Astrocyte (in vitro differentiated cells and primary cell): ENCODE data around the gene MMP23B. TPM values are rescaled to one million over a fixed set of nuclear protein-coding genes. Genes with fewer than 3 reads are reported as not detected.
A peak's percentile ranks its signal among the peaks of the same experiment; 100 is the strongest.

ENCODE experiments used
- DNase-seq: peaks from one replicate; pipeline ENCODE4 v3.0.0-alpha.2; 2010; ENCODE audit warnings: low read depth
- FAIRE-seq: peaks from 2 replicates; lab custom pipeline; 2011; peaks lifted over from hg19 to GRCh38; lab: Jason Lieb, UNC
- H2AFZ ChIP-seq: 2 replicates; pipeline ENCODE4 v1.6.0; 2012; ENCODE audit warnings: low read depth, low read length, inconsistent platforms
- H3K27ac ChIP-seq: 2 replicates; pipeline ENCODE4 v1.5.1; 2011; ENCODE audit warnings: low read depth, low read length, inconsistent platforms
- H3K27me3 ChIP-seq: 2 replicates; pipeline ENCODE4 v1.6.0; 2011; ENCODE audit warnings: low read length, inconsistent platforms; ENCODE audit not compliant: insufficient read depth
- H3K36me3 ChIP-seq: 2 replicates; pipeline ENCODE4 v1.5.1; 2011; ENCODE audit warnings: low read length, inconsistent platforms; ENCODE audit not compliant: insufficient read depth
- H3K4me1 ChIP-seq: 2 replicates; pipeline ENCODE4 v1.5.1; 2011; ENCODE audit warnings: low read length, inconsistent platforms; ENCODE audit not compliant: insufficient read depth
- H3K4me2 ChIP-seq: 2 replicates; pipeline ENCODE4 v1.6.0; 2012; ENCODE audit warnings: low read length, inconsistent platforms
- H3K4me3 ChIP-seq: 2 replicates; pipeline ENCODE4 v1.5.1; 2011; ENCODE audit warnings: low read depth, mild to moderate bottlenecking, low read length, inconsistent platforms; ENCODE audit not compliant: insufficient read depth
- H3K79me2 ChIP-seq: 2 replicates; pipeline ENCODE4 v1.6.0; 2012; ENCODE audit warnings: mild to moderate bottlenecking, low read length, inconsistent platforms; ENCODE audit not compliant: insufficient read depth
- H3K9ac ChIP-seq: 2 replicates; pipeline ENCODE4 v1.6.0; 2012; ENCODE audit warnings: mild to moderate bottlenecking, low read length, inconsistent platforms
- H3K9me3 ChIP-seq: 2 replicates; pipeline ENCODE4 v1.5.1; 2012; ENCODE audit warnings: low read depth, mild to moderate bottlenecking, low read length, inconsistent platforms; ENCODE audit not compliant: insufficient read depth
- H4K20me1 ChIP-seq: 2 replicates; pipeline ENCODE4 v1.6.0; 2012; ENCODE audit warnings: low read length, inconsistent platforms; ENCODE audit not compliant: insufficient read depth
- H3K27ac Mint-ChIP-seq: one replicate; pipeline ENCODE4 v1.8.0; 2021; ENCODE audit warnings: mild to moderate bottlenecking, mixed read lengths; ENCODE audit not compliant: unreplicated experiment
- H3K27me3 Mint-ChIP-seq: one replicate; pipeline ENCODE4 v1.8.0; 2021; ENCODE audit warnings: low read depth, mixed read lengths; ENCODE audit not compliant: unreplicated experiment
- H3K36me3 Mint-ChIP-seq: one replicate; pipeline ENCODE4 v1.8.0; 2021; ENCODE audit warnings: low read depth, mixed read lengths; ENCODE audit not compliant: unreplicated experiment
- H3K4me1 Mint-ChIP-seq: one replicate; pipeline ENCODE4 v1.8.0; 2021; ENCODE audit warnings: low read depth, mixed read lengths; ENCODE audit not compliant: unreplicated experiment
- H3K4me3 Mint-ChIP-seq: one replicate; pipeline ENCODE4 v1.8.0; 2021; ENCODE audit warnings: mild to moderate bottlenecking, moderate library complexity, mixed read lengths; ENCODE audit not compliant: unreplicated experiment
- H3K9me3 Mint-ChIP-seq: one replicate; pipeline ENCODE4 v1.8.0; 2021; ENCODE audit warnings: mild to moderate bottlenecking, mixed read lengths; ENCODE audit not compliant: unreplicated experiment
- CTCF ChIP-seq: IDR thresholded peaks from 2 replicates; pipeline ENCODE4 v1.5.1; 2011; ENCODE audit warnings: low read depth, mild to moderate bottlenecking, inconsistent platforms, low read length, moderate library complexity; ENCODE audit not compliant: insufficient read depth
- EZH2 ChIP-seq: IDR thresholded peaks from 2 replicates; pipeline ENCODE4 v1.6.1; 2012; ENCODE audit warnings: mild to moderate bottlenecking, low read length, inconsistent platforms; ENCODE audit not compliant: insufficient read depth
- total RNA-seq: library from RNA; stranded (reverse); gene quantifications from 2 replicates; pipeline ENCODE4 v1.2.1, GENCODE V29; 2021

MMP23B gene
- total RNA-seq, 1 donor from 2014 or later: 40.7 TPM

GRCh38 chr1:1622010-1622787 lies 9.8 kb upstream of the MMP23B start:
- Histone ChIP-seq H3K79me2 (peaks cover 16% of the 10 kb centered on the region), H3K27ac (no peak overlapping the region), H2AFZ (no peak overlapping the region), H3K4me3 (no peak overlapping the region), H3K9ac (no peak overlapping the region), H4K20me1 (peaks cover 60% of the 10 kb centered on the region), H3K27me3 (no peaks in the 10 kb centered on the region), H3K36me3 (peaks cover 3% of the 10 kb centered on the region), H3K4me2 (no peak overlapping the region), H3K4me1 (peaks cover 9% of the 10 kb centered on the region), H3K9me3 (no peaks in the 10 kb centered on the region)
- no peak overlapping the region for H3K4me3 Mint-ChIP-seq
- no peaks in the 10 kb centered on the region for H3K9me3 Mint-ChIP-seq
- H3K36me3 Mint-ChIP-seq: peaks cover 4% of the 10 kb centered on the region
- DNase-seq (no peak), FAIRE-seq (no peak)
- TF ChIP-seq EZH2 (no peak), CTCF (no peak)
- no peaks in the 10 kb centered on the region for H3K27me3 Mint-ChIP-seq
- H3K4me1 Mint-ChIP-seq: peaks cover 14% of the 10 kb centered on the region
- peak overlapping the region; percentile 62 for H3K27ac Mint-ChIP-seq

- Mint-ChIP-seq H3K9me3 (no peaks in the 10 kb centered on the region), H3K4me1 (peaks cover 8% of the 10 kb centered on the region), H3K27ac (peak overlapping the region; percentile 14), H3K27me3 (no peaks in the 10 kb centered on the region), H3K36me3 (no peaks in the 10 kb centered on the region), H3K4me3 (no peak overlapping the region)
- H4K20me1 ChIP-seq: peaks cover 54% of the 10 kb centered on the region
- H3K79me2 ChIP-seq: peaks cover 10% of the 10 kb centered on the region
- no peak overlapping the region for H3K4me3 ChIP-seq
- no peak overlapping the region for H3K4me2 ChIP-seq
- H3K36me3 ChIP-seq: peaks cover under 1% of the 10 kb centered on the region
- peaks cover 9% of the 10 kb centered on the region for H3K4me1 ChIP-seq
- H3K9ac ChIP-seq: no peak overlapping the region
- DNase-seq: no peak
- no peak overlapping the region for H3K27ac ChIP-seq
- no peaks in the 10 kb centered on the region for H3K27me3 ChIP-seq
- no peaks in the 10 kb centered on the region for H3K9me3 ChIP-seq
- FAIRE-seq: no peak
- no peak overlapping the region for H2AFZ ChIP-seq
- no peak for TF ChIP-seq CTCF
- TF ChIP-seq EZH2: no peak
Observed at GRCh38 chr1:1622788-1623094, 9.2 kb upstream of the MMP23B start.

GRCh38 chr1:1623181-1623630 lies 8.8 kb upstream of the MMP23B start:
- TF ChIP-seq EZH2: no peak
- no peak for TF ChIP-seq CTCF
- Histone ChIP-seq H4K20me1 (peaks cover 50% of the 10 kb centered on the region), H3K36me3 (no peaks in the 10 kb centered on the region), H3K27me3 (no peaks in the 10 kb centered on the region), H3K4me1 (peaks cover 9% of the 10 kb centered on the region), H3K4me3 (no peak overlapping the region), H2AFZ (no peak overlapping the region), H3K27ac (no peak overlapping the region), H3K9me3 (no peaks in the 10 kb centered on the region), H3K9ac (no peak overlapping the region), H3K79me2 (peaks cover 6% of the 10 kb centered on the region), H3K4me2 (no peak overlapping the region)
- no peak for FAIRE-seq
- Mint-ChIP-seq H3K4me3 (no peak overlapping the region), H3K27me3 (no peaks in the 10 kb centered on the region), H3K4me1 (peaks cover 8% of the 10 kb centered on the region), H3K27ac (no peak overlapping the region), H3K9me3 (no peaks in the 10 kb centered on the region), H3K36me3 (no peaks in the 10 kb centered on the region)
- no peak for DNase-seq
